Neutrophil (primary cell): Measurements from ENCODE around the gene TYMP.

Experiments used
- H3K27ac ChIP-seq: fragments of 200-600 bp; sonication (generic); 2 replicates; pipeline ENCODE4 v1.5.1; 2016; ENCODE audit warnings: mild to moderate bottlenecking, moderate library complexity
- H3K27me3 ChIP-seq: fragments of 200-600 bp; sonication (generic); 2 replicates; pipeline ENCODE4 v1.6.0; 2016; ENCODE audit warnings: mild to moderate bottlenecking
- H3K36me3 ChIP-seq: fragments of 200-600 bp; sonication (generic); 2 replicates; pipeline ENCODE4 v1.5.1; 2017
- H3K4me1 ChIP-seq, 2 experiments: fragments of 200-600 bp in 1 of 2; sonication (generic) in 1 of 2; 1 replicate in 1 of 2; 2 replicates in 1 of 2; pipeline versions ENCODE4 v1.5.1 to v1.6.1; 2013 to 2016; ENCODE audit warnings: low read depth in 1 of 2, low read length in 1 of 2, mild to moderate bottlenecking in 1 of 2, moderate library complexity in 1 of 2; ENCODE audit not compliant: control insufficient read depth in 1 of 2, insufficient read depth in 1 of 2
- H3K4me3 ChIP-seq, 2 experiments: fragments of 200-600 bp in 1 of 2; sonication (generic) in 1 of 2; 1 replicate in 1 of 2; 2 replicates in 1 of 2; pipeline ENCODE4 v1.5.1; 2013 to 2016; ENCODE audit warnings: low read depth in 1 of 2, low read length in 1 of 2, mild to moderate bottlenecking in 1 of 2, moderate library complexity in 1 of 2
- H3K9me3 ChIP-seq: fragments of 200-600 bp; sonication (generic); 2 replicates; pipeline ENCODE4 v1.5.1; 2016
- TF ChIP-seq, protein P1 (sequence below): fragments of 200-600 bp; sonication (generic); IDR thresholded peaks from 2 replicates; pipeline ENCODE4 v1.5.1; 2016; ENCODE audit warnings: antibody characterized with exemption

Gene TYMP

DNA sequence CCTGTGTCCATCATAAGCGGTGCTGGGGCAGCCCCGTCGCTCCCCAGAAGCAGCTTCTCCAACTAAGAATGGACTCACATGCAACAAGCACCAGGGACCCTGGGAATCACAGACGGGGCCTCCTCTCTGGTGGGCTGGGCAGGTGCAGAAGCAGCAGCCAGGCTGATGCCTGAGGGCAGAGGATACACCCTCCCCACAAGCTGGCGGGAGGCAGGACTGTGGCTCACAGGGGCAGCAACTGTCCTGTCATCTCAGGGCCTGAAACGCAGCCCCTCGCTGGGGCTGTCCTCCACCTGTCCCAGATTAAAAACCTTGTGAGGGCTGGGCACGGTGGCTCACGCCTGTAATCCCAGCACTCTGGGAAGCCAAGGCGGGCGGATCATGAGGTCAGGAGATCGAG, 51.9 kb downstream of the TYMP start:
- no peaks in the 10 kb centered on the region for H3K36me3 ChIP-seq
- H3K27me3 ChIP-seq, result peaks cover 66% of the 10 kb centered on the region

DNA sequence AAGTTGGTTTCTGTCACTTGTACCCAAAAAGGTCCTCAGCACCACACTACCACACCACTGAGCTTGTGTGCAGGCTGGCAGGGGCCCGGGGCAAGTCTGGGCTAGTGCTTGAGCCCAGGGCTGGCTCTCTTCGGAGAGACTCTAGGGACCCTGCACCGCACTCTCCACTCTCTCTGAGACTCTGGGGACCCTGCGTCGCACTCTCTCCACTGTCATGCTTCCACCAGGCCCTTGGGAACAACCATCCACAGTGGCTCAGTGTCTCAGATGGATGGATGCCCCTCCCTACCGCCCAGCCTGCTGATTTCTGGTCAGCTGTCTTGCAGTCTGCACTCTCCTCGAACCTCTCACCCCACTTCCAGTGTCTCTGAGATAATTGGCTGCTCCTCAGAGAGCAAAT, 52.9 kb downstream of the TYMP start:
- Histone ChIP-seq H3K27me3 (peaks cover 55% of the 10 kb centered on the region), H3K9me3 (no peaks in the 10 kb centered on the region), H3K4me3 (no peak overlapping the region), H3K4me1 (peaks cover 25 to 33% of the 10 kb centered on the region in 2 experiments), H3K27ac (no peak overlapping the region), H3K36me3 (peaks cover 3% of the 10 kb centered on the region)
- TF ChIP-seq, protein P1, sequence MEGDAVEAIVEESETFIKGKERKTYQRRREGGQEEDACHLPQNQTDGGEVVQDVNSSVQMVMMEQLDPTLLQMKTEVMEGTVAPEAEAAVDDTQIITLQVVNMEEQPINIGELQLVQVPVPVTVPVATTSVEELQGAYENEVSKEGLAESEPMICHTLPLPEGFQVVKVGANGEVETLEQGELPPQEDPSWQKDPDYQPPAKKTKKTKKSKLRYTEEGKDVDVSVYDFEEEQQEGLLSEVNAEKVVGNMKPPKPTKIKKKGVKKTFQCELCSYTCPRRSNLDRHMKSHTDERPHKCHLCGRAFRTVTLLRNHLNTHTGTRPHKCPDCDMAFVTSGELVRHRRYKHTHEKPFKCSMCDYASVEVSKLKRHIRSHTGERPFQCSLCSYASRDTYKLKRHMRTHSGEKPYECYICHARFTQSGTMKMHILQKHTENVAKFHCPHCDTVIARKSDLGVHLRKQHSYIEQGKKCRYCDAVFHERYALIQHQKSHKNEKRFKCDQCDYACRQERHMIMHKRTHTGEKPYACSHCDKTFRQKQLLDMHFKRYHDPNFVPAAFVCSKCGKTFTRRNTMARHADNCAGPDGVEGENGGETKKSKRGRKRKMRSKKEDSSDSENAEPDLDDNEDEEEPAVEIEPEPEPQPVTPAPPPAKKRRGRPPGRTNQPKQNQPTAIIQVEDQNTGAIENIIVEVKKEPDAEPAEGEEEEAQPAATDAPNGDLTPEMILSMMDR, result no peak

More for the DNA sequence above, 51.9 kb downstream of the TYMP start:
- Histone ChIP-seq H3K9me3 (no peaks in the 10 kb centered on the region), H3K4me1 (peaks cover 24 to 32% of the 10 kb centered on the region in 2 experiments), H3K4me3 (no peak overlapping the region), H3K27ac (no peak overlapping the region)
- TF ChIP-seq, protein P1, result no peak
